Mesodermal cell (in vitro differentiated cells): ENCODE results near the gene FAM120A.

Experiments used
- H3K27ac ChIP-seq: 2 replicates; pipeline ENCODE4 v1.7.0; 2013; ENCODE audit warnings: mild to moderate bottlenecking, low read depth, low read length, moderate library complexity; ENCODE audit not compliant: severe bottlenecking
- H3K36me3 ChIP-seq: 2 replicates; pipeline ENCODE4 v1.7.1; 2013; ENCODE audit warnings: mild to moderate bottlenecking, low read length, moderate library complexity; ENCODE audit not compliant: control insufficient read depth, insufficient read depth
- H3K4me1 ChIP-seq: one replicate; pipeline ENCODE4 v1.7.1; 2013; ENCODE audit warnings: mild to moderate bottlenecking, low read length; ENCODE audit not compliant: insufficient read depth, control insufficient read depth, poor library complexity, severe bottlenecking
- H3K4me3 ChIP-seq: 2 replicates; pipeline ENCODE4 v1.7.0; 2013; ENCODE audit warnings: low read length, control low read depth, mild to moderate bottlenecking; ENCODE audit not compliant: insufficient read depth, poor library complexity, severe bottlenecking; ENCODE audit errors: extremely low read depth
- H3K9me3 ChIP-seq: 2 replicates; pipeline ENCODE4 v1.7.1; 2013; ENCODE audit warnings: mild to moderate bottlenecking, low read length, moderate library complexity; ENCODE audit not compliant: control insufficient read depth
- whole genome bisulfite sequencing, 2 experiments: methylation state at CpG; one replicate each; pipeline ENCODE4 v1.1.5; 2013; ENCODE audit warnings: missing lambda C conversion rate in 2 of 2; ENCODE audit not compliant: insufficient coverage in 2 of 2; 5-methylcytosine and 5-hydroxymethylcytosine counted together

FAM120A gene

DNA sequence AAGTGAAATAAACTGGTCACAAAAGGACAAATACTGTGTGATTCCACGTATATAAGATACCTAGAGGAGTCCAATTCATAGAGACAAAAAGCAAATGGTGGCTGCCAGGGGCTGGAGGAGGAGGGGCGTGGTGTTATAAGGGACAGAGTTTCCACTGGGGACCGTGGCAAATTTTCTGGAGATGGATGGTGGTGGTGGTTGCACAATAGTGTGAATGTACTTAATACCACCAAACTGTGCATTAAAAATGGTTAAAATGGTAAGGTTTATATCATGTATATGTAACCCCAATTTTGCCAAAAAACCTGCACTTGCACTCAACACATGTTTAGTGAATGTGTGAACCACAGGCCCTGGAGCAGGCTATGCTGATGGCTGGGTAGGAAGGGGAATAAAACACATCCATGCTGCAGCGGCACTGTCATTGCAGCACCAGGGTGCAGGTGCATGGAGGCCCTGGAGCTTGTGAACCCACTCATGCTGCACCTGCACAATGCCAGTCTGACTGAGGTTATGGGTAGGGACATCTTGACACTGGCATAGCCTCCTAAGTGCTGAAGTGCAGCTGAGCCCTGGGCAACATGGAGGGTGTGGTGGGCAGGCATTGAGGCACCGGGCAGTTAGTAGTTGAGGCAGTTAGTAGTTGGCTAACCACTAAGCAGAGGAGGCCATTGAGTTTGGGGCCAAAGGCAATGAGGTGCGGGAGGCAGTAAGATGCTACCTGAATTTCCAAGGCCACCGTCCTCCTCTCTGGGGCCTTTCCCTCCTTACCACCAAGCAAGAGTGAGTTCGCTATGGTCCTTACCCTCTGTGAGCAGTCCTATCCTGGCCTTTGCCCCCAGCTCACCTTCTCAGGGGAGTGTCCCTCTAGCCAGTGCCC, 121.4 kb downstream of the FAM120A start:
- WGBS, 2 experiments: 80 to 97% methylated on average over 6 of the region's 8 CpGs
- H3K4me3 ChIP-seq: no peak overlapping the region
- no peaks in the 10 kb centered on the region for H3K36me3 ChIP-seq
- no peak overlapping the region for H3K27ac ChIP-seq
- peaks cover 14% of the 10 kb centered on the region for H3K9me3 ChIP-seq
- peaks cover 7% of the 10 kb centered on the region for H3K4me1 ChIP-seq

DNA sequence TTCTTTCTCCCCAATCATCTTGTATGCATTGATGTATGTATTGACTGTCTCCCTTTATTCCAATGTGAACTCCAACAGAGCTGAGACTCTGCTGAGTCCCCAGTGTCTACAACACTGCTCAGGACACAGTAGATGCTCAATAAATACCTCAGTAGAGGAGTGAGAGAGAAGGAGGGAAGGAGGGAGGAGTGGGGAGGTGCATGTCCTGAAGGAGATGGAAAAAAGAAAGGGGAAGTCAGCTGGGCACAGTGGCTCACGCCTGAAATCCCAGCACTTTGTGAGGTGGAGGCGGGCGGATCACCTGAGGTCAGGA, 122.0 kb downstream of the FAM120A start:
- no peak overlapping the region for H3K4me3 ChIP-seq
- no peak overlapping the region for H3K27ac ChIP-seq
- H3K9me3 ChIP-seq: peaks cover 14% of the 10 kb centered on the region
- H3K36me3 ChIP-seq: no peaks in the 10 kb centered on the region
- peaks cover 7% of the 10 kb centered on the region for H3K4me1 ChIP-seq
- WGBS, 2 experiments: no CpG with 5 or more reads among the region's 3 CpGs

DNA sequence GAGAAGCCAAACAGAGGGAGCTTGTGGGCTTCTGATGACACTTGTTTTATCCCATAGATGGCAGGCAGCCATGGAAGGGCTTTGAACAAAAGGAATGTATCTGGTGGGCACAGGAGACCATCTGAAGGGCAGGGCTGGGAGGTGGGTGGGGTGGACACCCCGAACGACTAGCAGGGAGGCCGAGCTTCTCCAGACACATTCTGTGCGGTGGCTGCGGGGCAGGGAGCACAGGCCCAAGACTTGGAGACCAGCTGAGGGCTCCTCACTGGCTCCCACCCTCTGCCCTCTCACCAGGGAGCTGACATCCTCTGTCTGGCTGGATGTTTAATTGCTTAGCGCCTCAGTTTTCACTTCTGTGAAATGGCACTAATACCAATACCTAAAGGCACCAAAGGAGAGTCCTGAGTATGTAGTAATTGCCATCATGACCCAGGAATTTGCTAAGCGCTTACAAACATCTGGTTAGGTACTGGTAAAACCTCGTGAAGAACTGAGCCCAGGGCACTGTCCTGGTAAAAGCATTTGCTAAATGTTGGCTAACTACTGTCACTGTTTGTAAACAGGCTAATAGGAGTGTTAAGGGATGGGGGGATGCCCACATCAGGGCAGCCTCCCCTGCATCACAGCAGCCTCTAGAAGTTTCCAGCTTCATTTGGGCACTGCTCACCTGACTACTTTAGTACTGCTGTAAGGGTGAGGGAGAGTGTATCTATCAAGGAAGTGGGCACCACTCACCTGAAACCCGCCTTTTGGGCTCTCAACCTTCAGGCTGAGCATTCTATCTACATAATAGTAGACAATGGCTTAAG, 122.8 kb downstream of the FAM120A start:
- Histone ChIP-seq H3K4me3 (no peak overlapping the region), H3K36me3 (no peaks in the 10 kb centered on the region), H3K9me3 (peaks cover 14% of the 10 kb centered on the region), H3K27ac (no peak overlapping the region), H3K4me1 (peaks cover 7% of the 10 kb centered on the region)
- 94 to 96% methylated on average over 7 of the region's 9 CpGs for WGBS, 2 experiments

DNA sequence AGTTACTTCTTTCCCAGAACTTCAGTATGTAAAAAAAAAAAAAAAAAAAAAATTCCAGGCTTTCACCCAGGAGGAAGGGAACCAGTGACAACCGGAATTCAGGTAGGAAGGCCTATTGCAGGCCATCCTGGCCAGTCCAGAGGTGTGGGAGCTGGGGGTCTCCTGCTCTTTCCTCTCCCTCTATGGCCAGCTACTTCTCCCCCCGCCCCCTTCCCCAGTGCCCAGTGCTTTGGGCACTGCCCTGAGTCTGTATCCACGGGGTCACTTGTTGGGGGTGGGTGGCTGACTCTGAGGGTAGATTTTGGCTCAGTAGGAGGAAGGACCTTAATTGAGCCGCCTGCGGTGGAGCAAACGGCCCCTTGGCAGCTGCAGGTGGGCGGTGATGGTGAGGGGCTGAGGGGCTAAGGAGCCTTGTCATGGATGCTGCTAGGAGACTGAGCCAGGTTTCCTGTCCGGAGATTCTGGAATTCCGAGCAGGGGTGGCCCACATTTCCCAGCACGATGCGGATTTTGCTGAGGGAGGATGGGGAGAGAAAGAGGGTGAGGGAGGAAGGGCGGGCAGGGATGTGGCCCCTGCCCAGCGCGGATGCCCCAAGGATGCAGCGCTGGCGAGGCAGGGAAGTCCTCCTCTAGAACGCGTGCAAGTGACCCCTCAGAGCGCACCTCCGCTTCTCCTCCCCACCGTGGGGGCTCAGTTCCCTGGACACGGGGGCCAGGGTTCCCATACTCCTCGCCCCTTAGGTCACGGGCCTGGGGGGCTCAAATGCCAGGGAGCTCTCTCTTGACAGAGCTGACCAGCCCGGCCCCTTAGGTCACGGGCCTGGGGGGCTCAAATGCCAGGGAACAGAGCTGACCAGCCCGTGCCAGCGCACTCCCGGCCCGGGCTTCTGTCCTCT, 123.7 kb downstream of the FAM120A start:
- peaks cover 14% of the 10 kb centered on the region for H3K9me3 ChIP-seq
- H3K36me3 ChIP-seq: no peaks in the 10 kb centered on the region
- peak overlapping the region; percentile 78 for H3K4me3 ChIP-seq
- peaks cover 7% of the 10 kb centered on the region for H3K4me1 ChIP-seq
- 23% methylated on average over 25 to 26 of the region's 30 CpGs for WGBS, 2 experiments
- no peak overlapping the region for H3K27ac ChIP-seq

DNA sequence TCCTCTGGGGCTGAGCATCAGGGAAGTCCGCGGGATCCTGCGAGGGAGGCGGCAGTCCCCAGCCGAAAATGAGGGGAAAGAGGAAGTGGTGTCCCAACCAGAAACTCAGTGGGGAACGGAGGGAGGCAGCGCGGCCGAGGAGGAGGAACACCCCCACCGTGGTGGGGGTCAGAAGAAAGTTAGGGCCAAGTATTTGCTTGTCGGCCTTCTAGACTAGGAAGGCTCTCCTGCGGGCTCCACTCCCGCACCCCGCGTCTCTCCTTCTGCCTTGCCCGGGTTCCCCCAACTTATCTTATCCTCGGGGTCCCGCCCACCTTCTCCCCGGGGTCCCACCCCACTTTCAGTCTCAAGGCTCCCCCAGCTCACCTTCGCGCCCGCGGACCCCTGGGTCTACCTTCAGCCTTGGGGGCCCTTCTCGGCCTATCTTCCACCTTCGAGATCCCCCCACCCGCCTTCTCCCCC, 124.3 kb downstream of the FAM120A start:
- H3K4me3 ChIP-seq: peak overlapping the region; percentile 78
- H3K4me1 ChIP-seq: peaks cover 7% of the 10 kb centered on the region
- peaks cover 8% of the 10 kb centered on the region for H3K9me3 ChIP-seq
- 0 to 1% methylated on average over 7 to 15 of the region's 26 CpGs for WGBS, 2 experiments
- H3K36me3 ChIP-seq: no peaks in the 10 kb centered on the region
- no peak overlapping the region for H3K27ac ChIP-seq

DNA sequence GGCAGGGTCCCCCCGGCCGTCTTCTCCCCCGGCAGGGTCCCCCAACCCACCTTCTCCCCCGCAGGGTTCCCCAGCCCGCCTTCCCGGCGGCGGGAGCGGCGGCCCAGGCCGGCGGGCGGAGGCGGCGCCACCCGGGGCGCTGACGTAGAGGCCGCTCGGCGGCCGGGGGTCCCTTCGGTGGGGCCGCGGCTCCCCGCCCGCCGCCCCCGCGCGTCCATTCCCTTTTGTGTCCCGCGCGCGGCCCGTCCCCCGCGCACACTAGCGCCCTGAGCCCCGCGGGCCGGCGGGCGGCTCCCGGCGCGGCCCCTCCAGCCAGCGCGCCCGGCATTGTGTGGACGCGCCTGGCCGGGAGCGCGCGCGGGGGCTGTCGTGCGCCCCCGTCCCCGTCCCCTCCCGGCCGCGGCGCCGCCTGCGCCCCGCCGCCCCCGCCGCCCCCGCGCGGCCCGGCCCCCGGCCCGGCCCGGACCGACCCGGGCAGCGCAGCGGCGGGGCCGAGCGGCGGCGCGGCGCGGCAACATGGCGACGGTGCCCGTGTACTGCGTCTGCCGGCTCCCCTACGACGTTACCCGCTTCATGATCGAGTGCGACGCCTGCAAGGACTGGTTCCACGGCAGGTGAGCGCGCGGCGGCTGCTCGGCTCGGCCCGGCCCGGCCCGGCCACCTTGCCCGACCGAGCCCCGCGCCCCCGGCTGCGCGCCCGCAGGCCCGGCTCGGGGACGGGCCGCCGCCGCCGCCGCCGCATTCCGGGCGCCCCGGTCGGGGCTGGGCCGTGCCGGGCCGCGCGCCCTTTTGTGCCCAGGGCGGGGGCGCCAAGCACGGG, 125.0 kb downstream of the FAM120A start, which contains the start of gene PHF2:
PHF2 (plus strand) TSS at position 327 of the 820 bp plus-strand sequence; CDS start at position 517, 190 bp downstream.
- peak within 1 kb of the TSS; percentile 78 for H3K4me3 ChIP-seq
- 0% methylated on average over 63 to 95 of the region's 140 CpGs for WGBS, 2 experiments
- H3K27ac ChIP-seq: no peak within 1 kb of the TSS
- peaks cover 1% of the 10 kb centered on the region for H3K9me3 ChIP-seq
- H3K36me3 ChIP-seq: no peaks in the 10 kb centered on the region
- peaks cover 7% of the 10 kb centered on the region for H3K4me1 ChIP-seq

DNA sequence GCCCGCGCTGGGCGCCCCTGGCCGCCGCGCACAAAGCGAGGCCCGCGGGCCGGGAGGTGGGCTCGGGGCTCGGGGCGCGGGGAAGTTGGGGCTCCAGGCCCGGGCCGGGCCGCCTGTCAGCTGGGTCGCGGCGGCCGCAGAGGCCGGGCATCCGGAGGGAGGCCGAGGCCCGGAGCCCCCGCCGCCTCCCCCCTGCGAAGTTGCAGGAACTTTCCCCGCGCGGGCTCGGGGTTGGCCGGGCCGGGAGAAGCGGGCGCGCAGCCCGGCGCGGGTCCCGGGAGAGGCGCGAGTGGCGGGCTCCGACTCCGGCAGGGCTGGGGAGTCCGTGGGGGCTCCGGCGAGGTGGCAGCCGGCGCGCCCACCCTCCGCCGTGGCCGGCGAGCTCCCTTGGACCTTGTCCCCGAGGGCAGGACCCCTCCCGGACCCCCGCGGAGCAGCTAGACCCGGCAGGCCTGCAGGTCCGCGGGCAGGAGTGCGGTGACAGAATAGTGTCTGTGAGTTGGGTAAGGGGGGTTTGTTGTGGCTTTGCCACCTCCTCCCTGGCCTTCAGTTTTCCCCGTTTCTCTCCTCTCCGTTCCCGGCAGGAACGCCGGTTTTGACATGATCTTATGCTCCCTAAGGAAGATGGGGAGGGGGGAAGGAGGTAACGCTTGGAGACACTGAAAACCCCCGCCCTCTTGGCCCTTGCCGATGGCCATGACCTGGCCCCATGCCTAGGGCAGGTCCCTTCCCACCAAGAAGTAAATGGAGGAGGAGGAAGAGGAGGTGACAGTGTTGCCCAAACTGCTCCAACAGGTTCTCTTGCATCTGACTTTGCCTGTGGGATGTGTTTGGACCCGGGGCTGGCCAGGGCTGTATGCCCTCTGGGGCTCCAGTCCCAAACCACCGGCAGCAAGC, 125.8 kb downstream of the FAM120A start:
- 3 to 5% methylated on average over 35 to 56 of the region's 74 CpGs for WGBS, 2 experiments
- H3K4me1 ChIP-seq: peaks cover 7% of the 10 kb centered on the region
- H3K9me3 ChIP-seq: no peaks in the 10 kb centered on the region
- peak overlapping the region; percentile 63 for H3K4me3 ChIP-seq
- no peak overlapping the region for H3K27ac ChIP-seq
- no peaks in the 10 kb centered on the region for H3K36me3 ChIP-seq

DNA sequence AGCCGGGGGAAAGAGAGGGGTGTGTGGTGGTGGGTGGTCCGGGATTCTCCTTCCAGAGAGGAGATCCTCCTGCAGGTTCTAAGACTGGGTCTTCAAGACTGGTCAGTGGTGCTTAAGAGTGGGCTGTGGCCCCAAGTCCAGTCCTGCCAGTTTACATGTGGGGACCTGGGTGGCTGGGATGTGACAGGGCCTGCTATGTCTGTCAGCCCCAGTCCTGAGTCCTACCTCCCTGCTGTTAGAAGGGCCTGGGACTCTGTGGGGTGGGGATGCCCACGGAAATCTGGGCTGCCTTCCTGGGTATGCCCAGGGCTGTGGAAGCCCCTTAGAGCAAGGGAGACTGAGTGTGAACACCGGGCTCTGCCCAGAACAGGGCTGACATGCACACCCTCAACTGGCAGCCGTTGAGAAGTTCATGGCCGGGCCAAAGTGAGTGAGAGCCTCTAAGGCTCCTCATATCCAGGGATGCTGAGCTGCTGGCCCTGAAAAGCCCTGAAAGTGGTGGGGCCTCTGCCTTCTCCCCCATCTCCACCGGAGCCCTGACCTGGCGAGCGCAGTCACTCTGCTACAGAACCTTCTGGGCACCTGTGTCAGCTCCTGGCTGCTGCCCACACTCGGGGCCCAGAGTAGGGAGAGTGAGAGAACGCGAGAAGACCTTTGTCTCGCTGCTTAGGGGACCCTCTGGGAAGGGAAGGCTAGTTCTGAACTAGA, 126.6 kb downstream of the FAM120A start:
- H3K27ac ChIP-seq: no peak overlapping the region
- WGBS, 2 experiments: 82 to 92% methylated on average over 9 to 13 of the region's 13 CpGs

DNA sequence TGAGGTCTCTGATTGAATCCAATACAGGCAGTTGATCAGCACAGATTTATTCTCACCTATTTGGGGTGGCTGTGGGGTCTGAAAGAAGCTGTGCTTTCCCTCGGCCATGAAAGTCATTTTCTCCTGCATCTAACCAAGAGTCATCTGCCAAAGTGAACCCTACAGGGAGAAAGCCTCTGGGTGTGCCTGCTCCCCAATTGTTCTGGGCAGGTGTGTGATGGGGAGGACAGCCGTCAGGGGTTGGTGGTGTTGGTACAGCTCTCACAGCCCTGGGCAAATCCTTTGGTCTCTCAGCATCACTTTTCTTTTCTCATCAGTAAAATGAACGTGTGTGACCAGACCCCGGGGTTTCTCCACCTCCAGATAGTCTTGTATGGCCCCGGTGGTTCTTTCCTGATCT, 127.4 kb downstream of the FAM120A start:
- H3K4me1 ChIP-seq: peaks cover 7% of the 10 kb centered on the region
- H3K27ac ChIP-seq: no peak overlapping the region
- no peak overlapping the region for H3K4me3 ChIP-seq
- H3K9me3 ChIP-seq: no peaks in the 10 kb centered on the region
- no peaks in the 10 kb centered on the region for H3K36me3 ChIP-seq
- WGBS, 2 experiments: 74 to 89% methylated on average over 3 to 4 of the region's 5 CpGs

More for the DNA sequence above, 126.6 kb downstream of the FAM120A start:
- no peaks in the 10 kb centered on the region for H3K36me3 ChIP-seq
- H3K4me1 ChIP-seq: peaks cover 7% of the 10 kb centered on the region
- peak overlapping the region; percentile 63 for H3K4me3 ChIP-seq
- H3K9me3 ChIP-seq: no peaks in the 10 kb centered on the region
